ENCODE results near the gene TXNL1. TPM values are rescaled to one million over a fixed set of nuclear protein-coding genes. Genes with fewer than 3 reads are reported as not detected.

The TXNL1 gene
- total and polyA plus RNA-seq, 2 of the 8 experiments (the other 6 are each of a cell fraction or from before 2014, with no cell fraction given): 35.1 to 85.8 TPM

DNA sequence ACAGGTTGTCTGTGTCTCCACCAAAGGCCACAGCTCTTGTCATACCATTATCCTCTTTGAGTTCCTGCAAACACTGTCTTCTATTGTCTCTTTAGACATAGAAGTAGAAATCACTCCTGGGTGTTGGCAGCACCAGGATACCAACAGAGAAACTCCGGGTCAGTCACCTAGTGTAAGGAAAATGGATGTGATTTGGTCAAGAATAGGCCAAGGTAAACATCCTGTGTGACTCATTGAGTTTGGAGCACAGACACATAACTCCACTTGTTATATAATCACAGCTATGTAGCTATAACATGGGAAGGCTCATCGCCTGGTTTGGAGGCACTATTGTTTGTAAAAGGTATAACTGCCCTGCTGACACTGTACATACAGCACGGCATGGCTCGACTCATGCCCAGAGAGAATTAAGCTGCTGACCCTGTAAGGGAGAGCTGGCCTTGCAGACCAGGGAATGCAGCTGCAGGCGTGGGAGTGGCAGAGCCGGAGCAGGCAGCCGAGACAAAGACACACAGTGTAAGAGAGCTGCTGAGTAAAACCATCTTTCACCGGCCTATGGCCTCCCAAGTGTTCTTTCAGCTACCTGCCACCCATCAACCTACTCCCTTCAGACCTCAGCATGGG, 3.4 kb upstream of the TXNL1 start:
- Histone ChIP-seq H3K79me1 (ENCODE audit: low read depth, low read length) (no peaks in the 10 kb centered on the region; the same call in 1 of the 2 replicates), H3K4me2 (ENCODE audit: insufficient read depth in 1 of 2, low read depth in 2 of 2, low read length in 2 of 2) (no peak overlapping the region), H2BK120ac (replicated peaks; ENCODE audit: low read depth, low read length) (no peak overlapping the region), H3K4ac (replicated peaks; ENCODE audit: insufficient read length, low read depth, low read length) (no peak overlapping the region), H4K8ac (ENCODE audit: extremely low read depth, insufficient read depth, low read length) (no peak overlapping the region), H3K23ac (ENCODE audit: insufficient read length) (no peak overlapping the region), H3K14ac (ENCODE audit: insufficient read length) (no peak overlapping the region), H4K5ac (ENCODE audit: insufficient read length, low read depth, low read length) (no peak overlapping the region), H3K9me3 (ENCODE audit: insufficient read depth in 2 of 2, low read depth in 1 of 2, low read length in 1 of 2) (no peaks in the 10 kb centered on the region), H3K18ac (ENCODE audit: extremely low read depth, low read length) (no peak overlapping the region), H2BK5ac (ENCODE audit: low read depth, low read length) (no peak overlapping the region), H3K23me2 (ENCODE audit: low read depth, low read length) (peaks cover 6% of the 10 kb centered on the region), H2AFZ (ENCODE audit: low read length) (no peak overlapping the region), H2AK5ac (ENCODE audit: low read depth, low read length) (no peak overlapping the region), H3K56ac (replicated peaks; ENCODE audit: insufficient read length, low read depth, low read length) (no peak overlapping the region), H3K79me2 (ENCODE audit: control insufficient read depth in 1 of 2, insufficient read depth in 2 of 2, low read length in 2 of 2) (peaks cover 8 to 16% of the 10 kb centered on the region in 2 experiments; a peak in 3 of 4 replicates), H3K36me3 (ENCODE audit: control insufficient read depth in 2 of 4, insufficient read depth in 4 of 4, low read length in 3 of 4) (no peaks in the 10 kb centered on the region), H3K4me3 (ENCODE audit: extremely low read depth in 1 of 4, insufficient read depth in 2 of 4, low read depth in 3 of 4, low read length in 4 of 4) (no peak overlapping the region), H2BK12ac (ENCODE audit: low read depth, low read length) (no peak overlapping the region), H4K20me1 (replicated peaks in 1 of 2; ENCODE audit: control insufficient read depth in 1 of 2, insufficient read depth in 2 of 2, low read length in 2 of 2) (peaks cover 0 to 4% of the 10 kb centered on the region in 2 experiments), H4K91ac (replicated peaks; ENCODE audit: insufficient read length, low read length) (no peak overlapping the region), H2BK15ac (ENCODE audit: low read length) (no peak overlapping the region), H3K27ac (ENCODE audit: low read depth, low read length) (no peak overlapping the region), H3K27me3 (replicated peaks in 1 of 4; ENCODE audit: control insufficient read depth in 3 of 4, extremely low read depth in 1 of 4, insufficient read depth in 3 of 4, low read length in 3 of 4) (0 out of 7 replicates have a peak, but pooled peaks cover 0 to 2% (median 0%) of the 10 kb centered on the region in 4 experiments), H3K4me1 (replicated peaks in 1 of 4; ENCODE audit: control insufficient read depth in 3 of 4, insufficient read depth in 4 of 4, low read length in 3 of 4) (no peaks in the 10 kb centered on the region; a peak in 1 of 7 replicates), H2BK20ac (ENCODE audit: low read length) (no peak overlapping the region), H3K9ac (replicated peaks in 1 of 4; ENCODE audit: extremely low read depth in 1 of 4, low read depth in 3 of 4, low read length in 3 of 4) (no peak overlapping the region)
- DNase-seq (ENCODE audit: low read depth in 1 of 2, low spot score in 2 of 2): no peak
- WGBS, 2 experiments (ENCODE audit: extremely low coverage in 1 of 2, insufficient coverage in 1 of 2, insufficient read length in 1 of 2, insufficient replicate concordance in 2 of 2, low coverage in 1 of 2, low lambda C conversion rate in 2 of 2, missing lambda C conversion rate in 1 of 2): 89% methylated on average over 8 of the region's 8 CpGs; no CpG with 5 or more reads in 1 of the 2 experiments
- FAIRE-seq: no peak
- ChIA-PET POLR2A (ENCODE audit: partially characterized antibody) (interaction anchor here (1.8 kb wide), 1 partner anchor 9 kb away, joined by 7 read pairs; the partner anchor contains the start of gene WDR7), CTCF (ENCODE audit: partially characterized antibody) (interaction anchor here (3.7 kb wide), 1 partner anchor 8 kb away, joined by 18 read pairs; the partner anchor contains the start of gene WDR7)
- no peak for TF ChIP-seq SRF (IDR thresholded peaks at IDR 0.05; ENCODE audit: low read depth, low read length)
- no peak for TF ChIP-seq SUZ12 (IDR thresholded peaks at IDR 0.05; ENCODE audit: low read length)
- no peak for TF ChIP-seq KDM1A (IDR thresholded peaks at IDR 0.05; ENCODE audit: borderline replicate concordance, low read length)
- TF ChIP-seq SP4 (IDR thresholded peaks at IDR 0.05; ENCODE audit: low read length): no peak
- no peak for TF ChIP-seq MAFK (IDR thresholded peaks at IDR 0.05; ENCODE audit: low read depth, low read length)
- TF ChIP-seq, protein P1, sequence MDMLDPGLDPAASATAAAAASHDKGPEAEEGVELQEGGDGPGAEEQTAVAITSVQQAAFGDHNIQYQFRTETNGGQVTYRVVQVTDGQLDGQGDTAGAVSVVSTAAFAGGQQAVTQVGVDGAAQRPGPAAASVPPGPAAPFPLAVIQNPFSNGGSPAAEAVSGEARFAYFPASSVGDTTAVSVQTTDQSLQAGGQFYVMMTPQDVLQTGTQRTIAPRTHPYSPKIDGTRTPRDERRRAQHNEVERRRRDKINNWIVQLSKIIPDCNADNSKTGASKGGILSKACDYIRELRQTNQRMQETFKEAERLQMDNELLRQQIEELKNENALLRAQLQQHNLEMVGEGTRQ (IDR thresholded peaks at IDR 0.05; ENCODE audit: low read length): no peak
- TF ChIP-seq SP2 (IDR thresholded peaks at IDR 0.05; ENCODE audit: low read length): no peak
- TF ChIP-seq BRCA1 (IDR thresholded peaks at IDR 0.05; ENCODE audit: low read depth, low read length): no peak
- TF ChIP-seq RXRA (IDR thresholded peaks at IDR 0.05; ENCODE audit: insufficient read depth, low read depth, low read length): no peak
- TF ChIP-seq, protein P2, sequence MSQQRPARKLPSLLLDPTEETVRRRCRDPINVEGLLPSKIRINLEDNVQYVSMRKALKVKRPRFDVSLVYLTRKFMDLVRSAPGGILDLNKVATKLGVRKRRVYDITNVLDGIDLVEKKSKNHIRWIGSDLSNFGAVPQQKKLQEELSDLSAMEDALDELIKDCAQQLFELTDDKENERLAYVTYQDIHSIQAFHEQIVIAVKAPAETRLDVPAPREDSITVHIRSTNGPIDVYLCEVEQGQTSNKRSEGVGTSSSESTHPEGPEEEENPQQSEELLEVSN (IDR thresholded peaks at IDR 0.05): no peak

Measured in H1 (cell line).